ENCODE measurements around the gene TMEM161A.
A peak's percentile ranks its signal among the peaks of the same experiment; 100 is the strongest.
"Not testable (repeated sequence)": the region's sequence is repeated elsewhere in the genome, so short reads cannot be mapped to it uniquely, and the experiment has no call there.

TMEM161A gene

GRCh38 chr19:19111136-19111835 is 27.0 kb downstream of the TMEM161A start:
- ATAC-seq (ENCODE audit: low read depth) (no peak), DNase-seq (ENCODE audit: low spot score) (no peak)
- Histone ChIP-seq H3K4me1 (ENCODE audit: insufficient read depth, poor library complexity, severe bottlenecking) (no peaks in the 10 kb centered on the region), H3K27ac (ENCODE audit: poor library complexity, severe bottlenecking) (no peak overlapping the region), H3K9me3 (ENCODE audit: severe bottlenecking) (no peaks in the 10 kb centered on the region), H3K27me3 (ENCODE audit: insufficient read depth, poor library complexity, severe bottlenecking) (peaks cover 7% of the 10 kb centered on the region), H3K4me3 (ENCODE audit: severe bottlenecking) (no peak overlapping the region), H3K36me3 (ENCODE audit: low read depth) (no peaks in the 10 kb centered on the region)
- no peak for TF ChIP-seq CTCF (IDR thresholded peaks at IDR 0.05; ENCODE audit: poor library complexity, severe bottlenecking)

- Histone ChIP-seq H3K27me3 (ENCODE audit: insufficient read depth, poor library complexity, severe bottlenecking) (peaks cover 7% of the 10 kb centered on the region), H3K4me3 (ENCODE audit: severe bottlenecking) (no peak overlapping the region), H3K9me3 (ENCODE audit: severe bottlenecking) (no peaks in the 10 kb centered on the region), H3K4me1 (ENCODE audit: insufficient read depth, poor library complexity, severe bottlenecking) (no peaks in the 10 kb centered on the region), H3K36me3 (ENCODE audit: low read depth) (no peaks in the 10 kb centered on the region), H3K27ac (ENCODE audit: poor library complexity, severe bottlenecking) (no peak overlapping the region)
- peak; percentile 36 for TF ChIP-seq CTCF (IDR thresholded peaks at IDR 0.05; ENCODE audit: poor library complexity, severe bottlenecking)
- ATAC-seq (ENCODE audit: low read depth): peak; percentile 39; the same call in 1 of the 3 replicates
- DNase-seq (ENCODE audit: low spot score): no peak
Observed at GRCh38 chr19:19110410-19111135, 27.7 kb downstream of the TMEM161A start.

- Histone ChIP-seq H3K27ac (ENCODE audit: poor library complexity, severe bottlenecking) (no peak overlapping the region), H3K9me3 (ENCODE audit: severe bottlenecking) (no peaks in the 10 kb centered on the region), H3K36me3 (ENCODE audit: low read depth) (no peaks in the 10 kb centered on the region), H3K4me1 (ENCODE audit: insufficient read depth, poor library complexity, severe bottlenecking) (no peaks in the 10 kb centered on the region), H3K4me3 (ENCODE audit: severe bottlenecking) (no peak overlapping the region), H3K27me3 (ENCODE audit: insufficient read depth, poor library complexity, severe bottlenecking) (peaks cover 7% of the 10 kb centered on the region)
- TF ChIP-seq CTCF (IDR thresholded peaks at IDR 0.05; ENCODE audit: poor library complexity, severe bottlenecking): no peak
- no peak for ATAC-seq (ENCODE audit: low read depth)
- no peak for DNase-seq (ENCODE audit: low spot score)
Observed at GRCh38 chr19:19109601-19110000, 28.7 kb downstream of the TMEM161A start.

- Histone ChIP-seq H3K9me3 (ENCODE audit: severe bottlenecking) (no peaks in the 10 kb centered on the region), H3K27ac (ENCODE audit: poor library complexity, severe bottlenecking) (no peak overlapping the region), H3K36me3 (ENCODE audit: low read depth) (no peaks in the 10 kb centered on the region), H3K27me3 (ENCODE audit: insufficient read depth, poor library complexity, severe bottlenecking) (peaks cover 7% of the 10 kb centered on the region), H3K4me3 (ENCODE audit: severe bottlenecking) (no peak overlapping the region), H3K4me1 (ENCODE audit: insufficient read depth, poor library complexity, severe bottlenecking) (no peaks in the 10 kb centered on the region)
- no peak for TF ChIP-seq CTCF (IDR thresholded peaks at IDR 0.05; ENCODE audit: poor library complexity, severe bottlenecking)
- no peak for DNase-seq (ENCODE audit: low spot score)
- no peak; the same call in 2 of the 3 replicates for ATAC-seq (ENCODE audit: low read depth)
Observed at GRCh38 chr19:19107654-19108053, 30.6 kb downstream of the TMEM161A start.

GRCh38 chr19:19106938-19107337 is 31.3 kb downstream of the TMEM161A start:
- not testable (repeated sequence) for H3K27me3 ChIP-seq (ENCODE audit: insufficient read depth, poor library complexity, severe bottlenecking); H3K27ac ChIP-seq (ENCODE audit: poor library complexity, severe bottlenecking); H3K4me1 ChIP-seq (ENCODE audit: insufficient read depth, poor library complexity, severe bottlenecking); H3K36me3 ChIP-seq (ENCODE audit: low read depth); H3K4me3 ChIP-seq (ENCODE audit: severe bottlenecking); DNase-seq (ENCODE audit: low spot score); ATAC-seq (ENCODE audit: low read depth); H3K9me3 ChIP-seq (ENCODE audit: severe bottlenecking)

Measured in RWPE2 (cell line).